K562 (cell line): ENCODE results near the gene B9D2. TPM values are rescaled to one million over a fixed set of nuclear protein-coding genes. Genes with fewer than 3 reads are reported as not detected.

Experiments
- ARID1B ChIP-seq: fragments of 450-650 bp; IDR thresholded peaks from 2 replicates; pipeline ENCODE4 v1.6.1; 2016; ENCODE audit warnings: antibody characterized with exemption, mild to moderate bottlenecking, inconsistent platforms
- ATF1 ChIP-seq, 2 experiments: fragments of 450-650 bp in 1 of 2; IDR thresholded peaks; 2 replicates each; pipeline ENCODE4 v1.6.1; 2016; ENCODE audit warnings: missing compliant biosample characterization in 1 of 2, missing genetic modification characterization in 1 of 2
- BRF1 ChIP-seq: IDR thresholded peaks from 3 replicates; pipeline ENCODE4 v1.6.1; 2011; ENCODE audit warnings: borderline replicate concordance, mild to moderate bottlenecking; ENCODE audit not compliant: insufficient read length; ENCODE audit errors: extremely low read depth
- CEBPG ChIP-seq, 3 experiments: fragments of 200-800 bp in 1 of 3; sonication (Bioruptor generic) in 1 of 3; sonication (generic) in 1 of 3; formaldehyde crosslinking in 1 of 3; IDR thresholded peaks in 2 of 3; conservative IDR thresholded peaks in 1 of 3; 2 replicates each; pipeline versions ENCODE4 v1.6.1 to v1.8.0; 2016 to 2022; ENCODE audit warnings: missing compliant biosample characterization in 2 of 3, missing genetic modification characterization in 2 of 3, mild to moderate bottlenecking in 1 of 3, missing genetic modification reagents in 1 of 3
- GTF2E2 ChIP-seq: fragments of 200-800 bp; sonication (Bioruptor generic); IDR thresholded peaks from 2 replicates; pipeline ENCODE4 v1.6.1; 2016; ENCODE audit warnings: missing genetic modification characterization, missing compliant biosample characterization
- HEY1 ChIP-seq: fragments of 250-450 bp; sonication (Bioruptor Pico); IDR thresholded peaks from 2 replicates; pipeline ENCODE4 v1.5.0; 2020; ENCODE audit warnings: mild to moderate bottlenecking, moderate library complexity, borderline replicate concordance
- KLF16 ChIP-seq: IDR thresholded peaks from 2 replicates; pipeline ENCODE4 v1.6.1; 2016; ENCODE audit warnings: antibody characterized with exemption
- NKRF ChIP-seq: fragments of 450-650 bp; IDR thresholded peaks from 2 replicates; pipeline ENCODE4 v1.6.1; 2016; ENCODE audit warnings: borderline replicate concordance
- STAT5B ChIP-seq: fragments of 250-450 bp; sonication (Bioruptor Pico); IDR thresholded peaks from 2 replicates; pipeline ENCODE4 v1.8.0; 2021; ENCODE audit warnings: mild to moderate bottlenecking, inconsistent platforms
- TBP ChIP-seq: optimal IDR thresholded peaks from 2 replicates; pipeline ENCODE3; 2011; ENCODE audit warnings: low read depth, low read length, improper control_type of control experiment
- TOE1 ChIP-seq, 2 experiments: fragments of 450-650 bp in 1 of 2; sonication (generic) in 1 of 2; formaldehyde crosslinking in 1 of 2; IDR thresholded peaks; 2 replicates each; pipeline versions ENCODE4 v1.7.1 to v1.8.0; 2016 to 2022; ENCODE audit warnings: borderline replicate concordance in 2 of 2, mild to moderate bottlenecking in 2 of 2, antibody characterized with exemption in 1 of 2, inconsistent platforms in 1 of 2, low read depth in 1 of 2, missing genetic modification reagents in 1 of 2, moderate library complexity in 1 of 2
- ZBTB12 ChIP-seq: fragments of 250-450 bp; sonication (Bioruptor Pico); IDR thresholded peaks from 2 replicates; pipeline ENCODE4 v1.4.0; 2020
- ZNF23 ChIP-seq: fragments of 250-450 bp; sonication (Bioruptor Pico); IDR thresholded peaks from 2 replicates; pipeline ENCODE4 v1.4.0; 2020; ENCODE audit warnings: mild to moderate bottlenecking
- ZNF253 ChIP-seq: fragments of 250-450 bp; sonication (Bioruptor Pico); conservative IDR thresholded peaks from 2 replicates; pipeline ENCODE4 v1.6.1; 2021; ENCODE audit warnings: mild to moderate bottlenecking
- ZNF512 ChIP-seq: IDR thresholded peaks from 2 replicates; pipeline ENCODE4 v1.6.1; 2016; ENCODE audit warnings: missing genetic modification characterization, missing compliant biosample characterization
- ZNF592 ChIP-seq: fragments of 450-650 bp; IDR thresholded peaks from 2 replicates; pipeline ENCODE4 v1.6.1; 2017; ENCODE audit warnings: antibody characterized with exemption, mild to moderate bottlenecking
- ZZZ3 ChIP-seq: fragments of 450-650 bp; IDR thresholded peaks from 2 replicates; pipeline ENCODE4 v1.6.1; 2016; ENCODE audit warnings: antibody characterized with exemption, mild to moderate bottlenecking, moderate library complexity
- polyA plus RNA-seq, 8 experiments: library from polyadenylated mRNA; depleted of rRNA in 4 of 8; stranded (reverse) in 5 of 8; unstranded in 3 of 8; fragments of >200 nt; fragmentation: Nextera tagmentation in 2 of 8; fragmentation: Illumina TruSeq in 1 of 8; extraction: Ambion mirVana in 2 of 8; extraction: Trizol in 1 of 8; gene quantifications; 2 replicates each; pipeline versions ENCODE4 v1.2.1 to v1.2.3, GENCODE V29; 2011 to 2014; ENCODE audit warnings: inconsistent platforms in 1 of 8, missing spikeins in 1 of 8
- total RNA-seq, 7 experiments: library from RNA; depleted of rRNA in 6 of 7; stranded (reverse); fragments of >200 nt in 6 of 7; fragmentation: Illumina TruSeq in 2 of 7; extraction: Trizol in 2 of 7; gene quantifications; 2 replicates each; pipeline versions ENCODE4 v1.2.1 to v1.2.3, GENCODE V29; 2011 to 2021; ENCODE audit warnings: low replicate concordance in 1 of 7

B9D2 gene
- total and polyA plus RNA-seq, 9 of the 15 experiments (the other 6 are each of a cell fraction or from before 2014, with no cell fraction given), result 0.83 to 6.9 (median 2.8) TPM

- TF ChIP-seq TOE1 (IDR thresholded peaks at IDR 0.05; ENCODE audit: borderline replicate concordance), result no peak
- no peak for TF ChIP-seq TOE1 (CRISPR knock-in tag; IDR thresholded peaks at IDR 0.05; ENCODE audit: borderline replicate concordance, low read depth)
- TF ChIP-seq STAT5B (CRISPR knock-in tag), result no peak
- TF ChIP-seq ARID1B, result no peak
- TF ChIP-seq ZNF592, result no peak
- TF ChIP-seq ZNF253, result no peak
- no peak for TF ChIP-seq ZZZ3
- no peak for TF ChIP-seq GTF2E2 (tag)
- no peak for TF ChIP-seq BRF1
- no peak for TF ChIP-seq HEY1 (CRISPR knock-in tag)
- 0 out of 2 replicates have a peak, but pooled peaks have one; percentile 4 for TF ChIP-seq ZBTB12 (CRISPR knock-in tag)
- no peak; the same call in 1 of the 2 replicates for TF ChIP-seq CEBPG (CRISPR knock-in tag; IDR thresholded peaks at IDR 0.05)
- no peak for TF ChIP-seq CEBPG (tag; conservative IDR thresholded peaks at IDR 0.05 in 1 of 2, IDR thresholded peaks at IDR 0.05 in 1 of 2)
- no peak for TF ChIP-seq KLF16
- TF ChIP-seq ZNF23, result no peak
- peak; percentile 53 for TF ChIP-seq TBP
- no peak for TF ChIP-seq ZNF512 (tag)
- no peak for TF ChIP-seq NKRF
- TF ChIP-seq ATF1 (CRISPR knock-in tag; IDR thresholded peaks at IDR 0.05), result no peak
- peak; percentile 91 for TF ChIP-seq ATF1 (tag; IDR thresholded peaks at IDR 0.05)
Measured at GRCh38 chr19:41363753-41364523, at the start of gene B9D2 (continued).
